Activated naive CD4-positive, alpha-beta T cell treated with anti-CD3 and anti-CD28 coated beads, Interleukin-2, amount 50 U/mL, for 16 hours (primary cell): Measurements from ENCODE around the gene FAM20B.
A peak's percentile ranks its signal among the peaks of the same experiment; 100 is the strongest.
"Not testable (repeated sequence)": the region's sequence is repeated elsewhere in the genome, so short reads cannot be mapped to it uniquely, and the experiment has no call there.

Experiments
- DNase-seq: peaks from one replicate; pipeline ENCODE4 v3.0.0-alpha.2; 2020

FAM20B gene

GRCh38 chr1:179023946-179024650 lies 1.6 kb upstream of the FAM20B start:
- no peak for DNase-seq

- DNase-seq = peak; percentile 78
Measured at GRCh38 chr1:179025975-179026812, 500 bp downstream of the FAM20B start.

GRCh38 chr1:179026813-179027669 lies 1.3 kb downstream of the FAM20B start:
- no peak for DNase-seq

- DNase-seq = no peak
Measured at GRCh38 chr1:179029321-179029759, 3.6 kb downstream of the FAM20B start.

- no peak for DNase-seq
Measured at GRCh38 chr1:179030130-179030529, 4.4 kb downstream of the FAM20B start.

GRCh38 chr1:179030683-179031082 lies 5.0 kb downstream of the FAM20B start:
- DNase-seq = no peak

- DNase-seq = no peak
Measured at GRCh38 chr1:179031284-179031683, 5.6 kb downstream of the FAM20B start.

- DNase-seq = no peak
Measured at GRCh38 chr1:179031855-179032513, 6.3 kb downstream of the FAM20B start.

GRCh38 chr1:179034720-179035119 lies 9.0 kb downstream of the FAM20B start:
- DNase-seq = no peak

- no peak for DNase-seq
Measured at GRCh38 chr1:179036844-179037465, 11.3 kb downstream of the FAM20B start.

- no peak for DNase-seq
Measured at GRCh38 chr1:179038528-179039281, 13.0 kb downstream of the FAM20B start.

- not testable (repeated sequence) for DNase-seq
Measured at GRCh38 chr1:179039502-179040174, 13.9 kb downstream of the FAM20B start.

- not testable (repeated sequence) for DNase-seq
Measured at GRCh38 chr1:179040175-179040551, 14.5 kb downstream of the FAM20B start.

- DNase-seq = no peak
Measured at GRCh38 chr1:179042087-179042486, 16.4 kb downstream of the FAM20B start.

GRCh38 chr1:179042700-179043099 lies 17.0 kb downstream of the FAM20B start:
- no peak for DNase-seq

- no peak for DNase-seq
Measured at GRCh38 chr1:179043266-179043665, 17.6 kb downstream of the FAM20B start.

- no peak for DNase-seq
Measured at GRCh38 chr1:179043907-179044306, 18.2 kb downstream of the FAM20B start.

GRCh38 chr1:179046808-179047635 lies 21.3 kb downstream of the FAM20B start:
- no peak for DNase-seq

GRCh38 chr1:179047636-179047997 lies 21.9 kb downstream of the FAM20B start:
- no peak for DNase-seq
